Adrenal gland (tissue), 12 donors: ENCODE data around the gene USP6NL. TPM values are rescaled to one million over a fixed set of nuclear protein-coding genes. Genes with fewer than 3 reads are reported as not detected.
A peak's percentile ranks its signal among the peaks of the same experiment; 100 is the strongest.

Source experiments
- DNase-seq, 7 donors: peaks; one replicate each; pipeline ENCODE4 v3.0.0-alpha.2; 2019 to 2020
- H3K27ac ChIP-seq, 5 donors: fragments of 200-600 bp; sonication (generic) in 4 of 5; 1 replicate in 3 of 5; 2 replicates in 2 of 5; pipeline versions ENCODE4 v1.5.1 to v1.8.0; 2016 to 2020; ENCODE audit warnings: mild to moderate bottlenecking in 1 of 5
- H3K27me3 ChIP-seq: fragments of 200-600 bp; 2 replicates; pipeline ENCODE4 v1.8.0; 2021
- H3K36me3 ChIP-seq, 2 donors: fragments of 200-600 bp; replicated peaks in 1 of 2; 1 replicate in 1 of 2; 2 replicates in 1 of 2; pipeline versions ENCODE4 v1.5.1 to v1.8.0; 2018 to 2022
- H3K4me1 ChIP-seq, 2 donors: fragments of 200-600 bp; replicated peaks in 1 of 2; 1 replicate in 1 of 2; 2 replicates in 1 of 2; pipeline versions ENCODE4 v1.5.1 to v1.8.0; 2018 to 2021
- H3K4me3 ChIP-seq, 4 donors: fragments of 200-600 bp; sonication (generic) in 3 of 4; one replicate each; pipeline ENCODE4 v1.5.1; 2016 to 2018
- H3K9me3 ChIP-seq, 3 donors: fragments of 200-600 bp; sonication (generic) in 1 of 3; replicated peaks in 1 of 3; 1 replicate in 2 of 3; 2 replicates in 1 of 3; pipeline versions ENCODE4 v1.5.1 to v1.8.0; 2016 to 2021
- CTCF ChIP-seq, 6 experiments: fragments of 450-650 bp in 4 of 6; fragments of 200-600 bp in 2 of 6; sonication (generic) in 1 of 6; IDR thresholded peaks; 1 replicate in 5 of 6; 2 replicates in 1 of 6; pipeline versions ENCODE4 v1.5.1 to v1.8.0; 2016 to 2021; ENCODE audit warnings: antibody characterized with exemption in 6 of 6, mild to moderate bottlenecking in 2 of 6, moderate library complexity in 1 of 6
- POLR2A ChIP-seq, 2 donors: fragments of 450-650 bp; IDR thresholded peaks; one replicate each; pipeline ENCODE4 v1.6.1; 2017; ENCODE audit warnings: antibody characterized with exemption in 2 of 2, mild to moderate bottlenecking in 2 of 2, moderate library complexity in 1 of 2
- WGBS, 4 donors: extraction: QIAGEN DNeasy Blood & Tissue Kit in 2 of 4; methylation state at CpG; one replicate each; pipeline versions ENCODE4 v1.1.5 to v1.1.7; 2013 to 2017; 5-methylcytosine and 5-hydroxymethylcytosine counted together
- intact Hi-C, 2 donors: fragments of 100-400 bp; cut with DNase I; formaldehyde crosslinking; loops; one replicate each; pipeline versions ENCODE4 v1.14.1 to v1.15.0; 2022 to 2023
- polyA plus RNA-seq, 3 donors: library from polyadenylated mRNA; stranded (reverse); fragments of 200-250 nt in 2 of 3; fragments of 350-450 nt in 1 of 3; fragmentation: Illumina TruSeq in 1 of 3; extraction: RNeasy Lipid Tissue Mini Kit (QIAGEN cat#74804) in 1 of 3; gene quantifications; one replicate each; pipeline ENCODE4 v1.2.3, GENCODE V29; 2013 to 2014
- total RNA-seq, 9 donors: library from RNA; depleted of rRNA in 4 of 9; stranded (reverse); fragments of >200 nt in 4 of 9; fragments of 120-200 nt in 1 of 9; fragmentation: NEBNext Ultra II Directional in 1 of 9; extraction: Animal tissue kit (Norgen Biotek cat#: 25700) in 1 of 9; gene quantifications; one replicate each; pipeline versions ENCODE4 v1.1.0 to v1.2.4, GENCODE V29; 2013 to 2023
- donor health status: healthy with polysubstance abuse.
- donor health status: Bipolar disorder and iron deficiency.
- donor health status: DM: yes; HTN: yes; CAD: no.
- donor health status: DM: no; HTN: no; CAD: no.
- donor health status: DM: no; HTN: no; CAD: no.
- donor health status: DM: yes; HTN: yes; CAD: no.

The USP6NL gene
- total and polyA plus RNA-seq, 12 donors: 3.5 to 35.1 (median 19.8) TPM

DNA sequence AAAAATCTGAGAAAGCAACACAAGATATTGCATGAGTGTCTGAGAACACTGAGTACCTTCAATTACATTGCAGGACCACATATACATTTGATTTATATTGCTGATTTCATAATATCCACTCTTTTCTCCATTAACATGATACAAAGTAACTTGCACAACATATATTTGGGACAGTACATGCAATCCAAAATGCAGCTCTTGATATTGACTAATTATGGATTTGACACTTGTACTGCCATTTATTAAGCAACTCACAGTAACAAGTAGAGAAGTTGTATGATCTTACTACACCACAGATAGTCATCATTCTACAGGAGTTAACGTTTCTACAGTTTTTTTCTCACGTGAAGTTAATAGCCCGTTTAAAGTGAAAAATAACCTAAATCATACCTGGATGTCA, 46.7 kb downstream of the USP6NL start:
- intact Hi-C loops: no loop called here
- peaks cover 0 to 36% of the 10 kb centered on the region in 2 donors for H3K4me1 ChIP-seq
- no peak overlapping the region for H3K27ac ChIP-seq
- TF ChIP-seq POLR2A (IDR thresholded peaks at IDR 0.05) (no peak), CTCF (IDR thresholded peaks at IDR 0.05) (no peak)
- 89 to 93% (median 91%) methylated on average over 3 of the region's 3 CpGs for WGBS, 4 donors
- H3K36me3 ChIP-seq: no peaks in the 10 kb centered on the region
- DNase-seq: no peak
- H3K9me3 ChIP-seq: no peaks in the 10 kb centered on the region
- H3K27me3 ChIP-seq: no peaks in the 10 kb centered on the region
- H3K4me3 ChIP-seq: no peak overlapping the region

- Histone ChIP-seq H3K36me3 (no peaks in the 10 kb centered on the region), H3K4me3 (no peak overlapping the region), H3K27me3 (no peaks in the 10 kb centered on the region), H3K4me1 (peaks cover 0 to 36% of the 10 kb centered on the region in 2 donors), H3K9me3 (no peaks in the 10 kb centered on the region), H3K27ac (peak overlapping the region in 2 of 5 donors; percentile 31 to 50)
- DNase-seq: no peak
- WGBS, 4 donors: 32 to 55% (median 42%) methylated on average over 2 of the region's 2 CpGs
- intact Hi-C loops: no loop called here
- TF ChIP-seq CTCF (IDR thresholded peaks at IDR 0.05) (no peak), POLR2A (IDR thresholded peaks at IDR 0.05) (no peak)
Measured at GRCh38 chr10:11563936-11564335, 47.5 kb downstream of the USP6NL start.

- Histone ChIP-seq H3K27me3 (no peaks in the 10 kb centered on the region), H3K4me1 (peaks cover 0 to 36% of the 10 kb centered on the region in 2 donors), H3K4me3 (no peak overlapping the region), H3K27ac (no peak overlapping the region), H3K9me3 (no peaks in the 10 kb centered on the region), H3K36me3 (no peaks in the 10 kb centered on the region)
- WGBS, 4 donors: 94 to 100% (median 97%) methylated on average over 1 of the region's 1 CpG
- intact Hi-C loops: no loop called here
- no peak for DNase-seq
- TF ChIP-seq POLR2A (IDR thresholded peaks at IDR 0.05) (no peak), CTCF (IDR thresholded peaks at IDR 0.05) (no peak)
Measured at GRCh38 chr10:11562888-11563287, 48.6 kb downstream of the USP6NL start.

- Histone ChIP-seq H3K27me3 (no peaks in the 10 kb centered on the region), H3K4me3 (no peak overlapping the region), H3K9me3 (no peaks in the 10 kb centered on the region), H3K27ac (no peak overlapping the region), H3K36me3 (no peaks in the 10 kb centered on the region), H3K4me1 (peaks cover 0 to 17% of the 10 kb centered on the region in 2 donors)
- TF ChIP-seq POLR2A (IDR thresholded peaks at IDR 0.05) (no peak), CTCF (IDR thresholded peaks at IDR 0.05) (no peak)
- 74 to 77% (median 75%) methylated on average over 4 of the region's 4 CpGs for whole genome bisulfite sequencing, 4 donors
- intact Hi-C loops: no loop called here
- DNase-seq: no peak
Measured at GRCh38 chr10:11560076-11560709, 51.3 kb downstream of the USP6NL start.
